KMS-11 (cell line): ENCODE results near the gene PFKFB2.

Source experiments
- H2AFZ ChIP-seq: fragments of 200-600 bp; sonication (generic); 2 replicates; pipeline ENCODE4 v1.6.1; 2016; ENCODE audit warnings: antibody characterized with exemption, mixed run types, low read depth
- H3K27ac ChIP-seq: fragments of 200-600 bp; sonication (generic); 2 replicates; pipeline ENCODE4 v1.6.1; 2016; ENCODE audit warnings: mild to moderate bottlenecking, mixed run types
- H3K27me3 ChIP-seq: fragments of 200-600 bp; sonication (generic); 2 replicates; pipeline ENCODE4 v1.6.1; 2017; ENCODE audit warnings: mild to moderate bottlenecking, low read depth, mixed run types, moderate library complexity; ENCODE audit not compliant: insufficient read depth
- H3K36me3 ChIP-seq: fragments of 200-600 bp; sonication (generic); 2 replicates; pipeline ENCODE4 v1.6.1; 2017; ENCODE audit warnings: mild to moderate bottlenecking, mixed run types; ENCODE audit not compliant: insufficient read depth
- H3K4me1 ChIP-seq: fragments of 200-600 bp; sonication (generic); 2 replicates; pipeline ENCODE4 v1.6.1; 2016; ENCODE audit warnings: mild to moderate bottlenecking, low read depth, mixed run types; ENCODE audit not compliant: poor library complexity, severe bottlenecking
- H3K4me2 ChIP-seq: fragments of 200-600 bp; sonication (generic); 2 replicates; pipeline ENCODE4 v1.7.0; 2016; ENCODE audit warnings: mild to moderate bottlenecking, mixed run types
- H3K4me3 ChIP-seq: fragments of 200-600 bp; sonication (generic); IDR thresholded peaks from 2 replicates; pipeline ENCODE4 v1.6.1; 2017; ENCODE audit warnings: low read depth, low read length, mixed read lengths; ENCODE audit not compliant: insufficient read depth
- H3K79me2 ChIP-seq: fragments of 200-600 bp; sonication (generic); 2 replicates; pipeline ENCODE4 v1.6.1; 2016; ENCODE audit warnings: low read depth, mixed run types; ENCODE audit not compliant: insufficient read depth
- H3K9ac ChIP-seq: fragments of 200-600 bp; sonication (generic); 2 replicates; pipeline ENCODE4 v1.6.1; 2016; ENCODE audit warnings: mild to moderate bottlenecking, mixed run types
- H4K20me1 ChIP-seq: fragments of 200-600 bp; sonication (generic); 2 replicates; pipeline ENCODE4 v1.6.1; 2016; ENCODE audit warnings: mild to moderate bottlenecking, mixed run types; ENCODE audit not compliant: insufficient read depth
- TF ChIP-seq, protein P1 (sequence below): fragments of 200-600 bp; sonication (generic); conservative IDR thresholded peaks from 2 replicates; pipeline ENCODE4 v1.6.1; 2017; ENCODE audit warnings: low read depth, mild to moderate bottlenecking, antibody characterized with exemption, low read length, moderate library complexity, mixed read lengths

Gene PFKFB2

DNA sequence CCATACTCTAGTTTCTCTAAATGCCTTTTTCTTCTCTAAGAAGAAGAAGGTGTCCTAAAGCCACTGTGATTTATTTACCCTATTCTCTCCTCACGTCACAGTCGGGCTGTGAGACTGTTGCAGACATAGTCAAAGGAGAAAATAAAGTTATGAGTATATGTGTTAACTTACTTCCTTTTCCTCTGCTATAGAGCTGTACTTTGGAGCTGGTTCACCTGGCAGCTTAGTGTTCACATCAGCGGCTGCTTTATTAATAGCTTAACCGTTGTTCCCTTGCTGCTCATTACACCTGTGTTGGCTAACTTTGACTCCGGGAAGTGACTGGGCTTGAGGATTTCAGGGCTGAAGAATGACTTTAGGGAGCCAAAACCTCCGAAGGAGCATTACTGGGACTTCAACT lies 3.6 kb downstream of the PFKFB2 start:
- Histone ChIP-seq H4K20me1 (no peaks in the 10 kb centered on the region), H3K4me2 (no peak overlapping the region), H3K9ac (no peak overlapping the region), H3K27me3 (no peaks in the 10 kb centered on the region), H3K27ac (no peak overlapping the region), H2AFZ (no peak overlapping the region), H3K36me3 (no peaks in the 10 kb centered on the region), H3K4me3 (no peak overlapping the region), H3K79me2 (no peaks in the 10 kb centered on the region), H3K4me1 (peaks cover 46% of the 10 kb centered on the region)
- TF ChIP-seq, protein P1, sequence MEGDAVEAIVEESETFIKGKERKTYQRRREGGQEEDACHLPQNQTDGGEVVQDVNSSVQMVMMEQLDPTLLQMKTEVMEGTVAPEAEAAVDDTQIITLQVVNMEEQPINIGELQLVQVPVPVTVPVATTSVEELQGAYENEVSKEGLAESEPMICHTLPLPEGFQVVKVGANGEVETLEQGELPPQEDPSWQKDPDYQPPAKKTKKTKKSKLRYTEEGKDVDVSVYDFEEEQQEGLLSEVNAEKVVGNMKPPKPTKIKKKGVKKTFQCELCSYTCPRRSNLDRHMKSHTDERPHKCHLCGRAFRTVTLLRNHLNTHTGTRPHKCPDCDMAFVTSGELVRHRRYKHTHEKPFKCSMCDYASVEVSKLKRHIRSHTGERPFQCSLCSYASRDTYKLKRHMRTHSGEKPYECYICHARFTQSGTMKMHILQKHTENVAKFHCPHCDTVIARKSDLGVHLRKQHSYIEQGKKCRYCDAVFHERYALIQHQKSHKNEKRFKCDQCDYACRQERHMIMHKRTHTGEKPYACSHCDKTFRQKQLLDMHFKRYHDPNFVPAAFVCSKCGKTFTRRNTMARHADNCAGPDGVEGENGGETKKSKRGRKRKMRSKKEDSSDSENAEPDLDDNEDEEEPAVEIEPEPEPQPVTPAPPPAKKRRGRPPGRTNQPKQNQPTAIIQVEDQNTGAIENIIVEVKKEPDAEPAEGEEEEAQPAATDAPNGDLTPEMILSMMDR, result no peak

- H3K4me3 ChIP-seq, result no peak overlapping the region
Observed at GRCh38 chr1:207058252-207058651, 5.2 kb downstream of the PFKFB2 start.

DNA sequence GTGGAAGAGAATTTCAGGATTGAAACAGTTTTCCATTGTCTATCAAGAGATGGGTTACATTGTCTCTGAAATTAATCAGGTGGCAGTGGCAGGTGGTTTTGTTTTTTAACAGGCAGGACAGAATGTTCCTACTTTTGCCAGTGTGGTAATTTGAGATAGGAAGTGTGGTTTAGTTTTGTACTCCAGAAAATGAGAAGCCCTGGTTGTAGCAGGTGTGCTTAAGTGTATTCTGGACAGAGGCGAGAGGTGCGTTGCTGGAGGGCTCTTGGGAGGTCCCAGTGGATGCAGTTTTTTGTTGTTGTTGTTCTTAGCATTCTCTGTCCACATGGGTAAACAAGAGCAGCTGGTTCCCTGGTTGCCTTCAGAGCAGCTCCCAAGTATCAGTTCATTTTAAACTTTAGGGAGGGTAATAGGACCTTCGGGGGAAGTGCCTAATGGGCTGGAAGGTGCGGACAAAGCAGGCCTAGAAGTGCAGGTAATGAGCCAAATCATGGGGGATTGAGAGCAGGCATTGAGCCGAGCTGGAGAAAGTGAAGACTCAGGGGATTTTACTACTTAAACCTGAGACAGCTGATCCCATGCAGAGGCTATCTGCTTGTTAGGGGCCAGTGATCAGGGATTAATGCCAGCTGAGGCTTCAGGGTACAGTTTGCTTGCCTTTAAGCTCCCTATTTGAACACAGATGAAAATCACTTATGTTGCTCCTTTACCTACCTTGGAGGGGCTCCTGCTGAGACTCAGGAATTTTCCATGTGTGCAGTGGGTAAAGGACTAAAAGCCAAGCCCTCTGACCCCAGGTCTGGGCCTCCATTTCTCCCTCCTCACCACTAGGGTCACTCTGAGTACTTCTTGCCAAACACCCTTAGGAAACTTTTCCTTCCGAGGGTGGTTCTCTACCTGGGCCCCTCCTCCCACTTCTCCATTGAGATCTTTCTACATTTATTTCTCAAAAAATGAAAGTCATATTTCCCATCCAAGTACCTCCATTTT lies 6.1 kb downstream of the PFKFB2 start:
- no peaks in the 10 kb centered on the region for H3K36me3 ChIP-seq
- H3K79me2 ChIP-seq, result no peaks in the 10 kb centered on the region
- peaks cover 37% of the 10 kb centered on the region for H3K4me1 ChIP-seq
- TF ChIP-seq, protein P1, result 0 out of 2 replicates have a peak, but pooled peaks have one; percentile 14
- H3K4me2 ChIP-seq, result peak overlapping the region; percentile 43
- H4K20me1 ChIP-seq, result no peaks in the 10 kb centered on the region
- H3K9ac ChIP-seq, result no peak overlapping the region
- H3K4me3 ChIP-seq, result no peak overlapping the region
- peak overlapping the region; percentile 14; the same call in 1 of the 2 replicates for H3K27ac ChIP-seq
- no peak overlapping the region for H2AFZ ChIP-seq
- H3K27me3 ChIP-seq, result no peaks in the 10 kb centered on the region

More at GRCh38 chr1:207058252-207058651, 5.2 kb downstream of the PFKFB2 start:
- no peaks in the 10 kb centered on the region for H4K20me1 ChIP-seq
- peak overlapping the region; percentile 43; the same call in 1 of the 2 replicates for H3K4me2 ChIP-seq
- peaks cover 41% of the 10 kb centered on the region for H3K4me1 ChIP-seq
- H3K79me2 ChIP-seq, result no peaks in the 10 kb centered on the region
- H3K27ac ChIP-seq, result no peak overlapping the region
- H3K27me3 ChIP-seq, result no peaks in the 10 kb centered on the region
- H3K36me3 ChIP-seq, result no peaks in the 10 kb centered on the region
- no peak overlapping the region for H3K9ac ChIP-seq
- TF ChIP-seq, protein P1, result no peak
- H2AFZ ChIP-seq, result no peak overlapping the region

DNA sequence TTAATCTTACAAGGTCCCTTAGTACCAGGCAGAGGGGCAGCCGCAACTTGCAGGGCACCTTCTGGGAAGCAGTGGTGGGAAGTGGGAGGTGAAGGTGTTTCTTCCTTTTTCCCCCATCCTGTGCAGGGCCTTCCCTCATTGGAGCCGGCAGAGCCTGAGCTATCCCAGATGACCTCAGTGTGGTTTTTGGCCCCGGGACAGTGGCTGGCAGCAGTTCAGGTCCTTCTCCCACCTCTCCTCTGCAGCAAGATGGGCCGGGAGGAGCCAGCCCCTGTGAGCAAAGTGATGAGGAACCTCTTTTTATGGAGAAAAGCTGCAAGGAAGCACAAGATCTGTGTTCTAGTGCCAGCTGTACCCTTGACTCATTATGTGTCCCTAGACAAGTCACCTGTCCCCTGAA lies 6.8 kb downstream of the PFKFB2 start:
- H3K79me2 ChIP-seq, result no peaks in the 10 kb centered on the region
- no peaks in the 10 kb centered on the region for H4K20me1 ChIP-seq
- peaks cover 30% of the 10 kb centered on the region for H3K4me1 ChIP-seq
- no peaks in the 10 kb centered on the region for H3K36me3 ChIP-seq
- H3K4me3 ChIP-seq, result no peak overlapping the region
- peak overlapping the region; percentile 43; the same call in 1 of the 2 replicates for H3K4me2 ChIP-seq
- no peak overlapping the region for H2AFZ ChIP-seq
- no peaks in the 10 kb centered on the region for H3K27me3 ChIP-seq
- TF ChIP-seq, protein P1, result no peak
- H3K9ac ChIP-seq, result no peak overlapping the region
- no peak overlapping the region for H3K27ac ChIP-seq
